HFFc6 (cell line): ENCODE data around the gene ABHD3. TPM values are rescaled to one million over a fixed set of nuclear protein-coding genes. Genes with fewer than 3 reads are reported as not detected.
"Not testable (repeated sequence)": the region's sequence is repeated elsewhere in the genome, so short reads cannot be mapped to it uniquely, and the experiment has no call there.

ENCODE experiments used
- DNase-seq: peaks from one replicate; pipeline ENCODE4 v3.0.0-alpha.2; 2018
- H3K27ac Mint-ChIP-seq: 2 replicates; pipeline ENCODE4 v1.8.0; 2020; ENCODE audit warnings: mild to moderate bottlenecking, mixed read lengths
- H3K27me3 Mint-ChIP-seq: 2 replicates; pipeline ENCODE4 v1.8.0; 2021; ENCODE audit warnings: mild to moderate bottlenecking, moderate library complexity, mixed read lengths; ENCODE audit not compliant: insufficient read depth
- H3K36me3 Mint-ChIP-seq: 2 replicates; pipeline ENCODE4 v1.8.0; 2021; ENCODE audit warnings: low read depth, mixed read lengths
- H3K4me1 Mint-ChIP-seq: 2 replicates; pipeline ENCODE4 v1.8.0; 2020; ENCODE audit warnings: low read depth, mixed read lengths
- H3K4me3 Mint-ChIP-seq: 2 replicates; pipeline ENCODE4 v1.8.0; 2020; ENCODE audit warnings: mild to moderate bottlenecking, moderate library complexity, mixed read lengths
- H3K9me3 Mint-ChIP-seq: 2 replicates; pipeline ENCODE4 v1.8.0; 2020; ENCODE audit warnings: mild to moderate bottlenecking, mixed read lengths
- CTCF ChIP-seq: fragments of 200-600 bp; sonication (generic); IDR thresholded peaks from 2 replicates; pipeline ENCODE4 v1.5.0; 2021; ENCODE audit warnings: antibody characterized with exemption, mild to moderate bottlenecking
- total RNA-seq, 6 experiments: library from RNA; stranded (reverse); fragmentation: NEBNext Ultra II Directional; extraction: Animal tissue kit (Norgen Biotek cat#: 25700); gene quantifications; 2 replicates in 1 of 6; 3 replicates in 5 of 6; pipeline ENCODE4 v1.2.3, GENCODE V29; 2021

Gene ABHD3
- total RNA-seq, 6 experiments from 2014 or later, result 2.8 to 7.2 (median 4.7) TPM

GRCh38 chr18:21680161-21680560 lies 24.4 kb downstream of the ABHD3 start:
- H3K27me3 Mint-ChIP-seq, result no peaks in the 10 kb centered on the region
- no peaks in the 10 kb centered on the region for H3K36me3 Mint-ChIP-seq
- H3K4me1 Mint-ChIP-seq, result peaks cover 5% of the 10 kb centered on the region
- no peak for DNase-seq
- no peaks in the 10 kb centered on the region for H3K9me3 Mint-ChIP-seq
- no peak overlapping the region for H3K4me3 Mint-ChIP-seq
- H3K27ac Mint-ChIP-seq, result no peak overlapping the region
- no peak for TF ChIP-seq CTCF

GRCh38 chr18:21678859-21679258 lies 25.7 kb downstream of the ABHD3 start:
- Mint-ChIP-seq H3K36me3 (no peaks in the 10 kb centered on the region), H3K27ac (no peak overlapping the region), H3K9me3 (no peaks in the 10 kb centered on the region), H3K27me3 (no peaks in the 10 kb centered on the region), H3K4me1 (peaks cover 3% of the 10 kb centered on the region), H3K4me3 (no peak overlapping the region)
- DNase-seq, result no peak
- no peak for TF ChIP-seq CTCF

- DNase-seq, H3K36me3 Mint-ChIP-seq, H3K9me3 Mint-ChIP-seq, H3K27me3 Mint-ChIP-seq, H3K4me3 Mint-ChIP-seq, H3K4me1 Mint-ChIP-seq, H3K27ac Mint-ChIP-seq: not testable (repeated sequence)
Measured at GRCh38 chr18:21675354-21675753, 29.2 kb downstream of the ABHD3 start.

- H3K27me3 Mint-ChIP-seq, result no peaks in the 10 kb centered on the region; the same call in 1 of the 2 replicates
- H3K27ac Mint-ChIP-seq, result no peak overlapping the region
- H3K4me1 Mint-ChIP-seq, result peaks cover 5% of the 10 kb centered on the region; the same call in 1 of the 2 replicates
- no peaks in the 10 kb centered on the region for H3K36me3 Mint-ChIP-seq
- no peak overlapping the region for H3K4me3 Mint-ChIP-seq
- no peak for TF ChIP-seq CTCF
- no peaks in the 10 kb centered on the region for H3K9me3 Mint-ChIP-seq
- no peak for DNase-seq
Measured at GRCh38 chr18:21672521-21673267, 31.9 kb downstream of the ABHD3 start.

- Mint-ChIP-seq H3K27me3 (no peaks in the 10 kb centered on the region; the same call in 1 of the 2 replicates), H3K4me3 (no peak overlapping the region), H3K4me1 (peaks cover 5% of the 10 kb centered on the region; the same call in 1 of the 2 replicates)
Measured at GRCh38 chr18:21669736-21670285, 34.8 kb downstream of the ABHD3 start.

More at GRCh38 chr18:21669736-21670285, 34.8 kb downstream of the ABHD3 start:
- Mint-ChIP-seq H3K9me3 (no peaks in the 10 kb centered on the region), H3K36me3 (no peaks in the 10 kb centered on the region), H3K27ac (no peak overlapping the region)
- no peak for TF ChIP-seq CTCF
- DNase-seq, result no peak
